ENCODE results near the gene AIG1.
A peak's percentile ranks its signal among the peaks of the same experiment; 100 is the strongest.

Gene AIG1

GRCh38 chr6:143222801-143223231 lies 162.1 kb downstream of the AIG1 start:
- POLR2A ChIA-PET, result no interaction called here
- Histone ChIP-seq H3K4me3 (ENCODE audit: control insufficient read depth in 1 of 7, extremely low read depth in 1 of 7, insufficient read depth in 4 of 7, low read depth in 2 of 7, low read length in 6 of 7) (no peak overlapping the region), H3K36me3 (ENCODE audit: control insufficient read depth in 4 of 4, insufficient read depth in 4 of 4, low read length in 3 of 4) (no peaks in the 10 kb centered on the region), H3K4me1 (ENCODE audit: control extremely low read depth in 1 of 4, control insufficient read depth in 4 of 4, insufficient read depth in 4 of 4, low read length in 3 of 4) (no peaks in the 10 kb centered on the region), H3K27me3 (replicated peaks in 2 of 5; ENCODE audit: control insufficient read depth in 4 of 5, insufficient read depth in 5 of 5, low read length in 4 of 5) (no peaks in the 10 kb centered on the region), H3K9me3 (ENCODE audit: control extremely low read depth in 1 of 5, control insufficient read depth in 4 of 5, insufficient read depth in 2 of 5, low read depth in 1 of 5, low read length in 4 of 5) (no peaks in the 10 kb centered on the region), H3K27ac (ENCODE audit: insufficient read depth in 1 of 2, low read depth in 1 of 2, low read length in 2 of 2, poor library complexity in 1 of 2, severe bottlenecking in 2 of 2) (no peak overlapping the region)
- CTCF ChIA-PET, result no interaction called here
- 92% methylated on average over 2 of the region's 2 CpGs for WGBS (ENCODE audit: insufficient coverage)
- DNase-seq, result no peak

- DNase-seq, result no peak
- Histone ChIP-seq H3K9me3 (ENCODE audit: control extremely low read depth in 1 of 5, control insufficient read depth in 4 of 5, insufficient read depth in 2 of 5, low read depth in 1 of 5, low read length in 4 of 5) (no peaks in the 10 kb centered on the region), H3K4me3 (ENCODE audit: control insufficient read depth in 1 of 7, extremely low read depth in 1 of 7, insufficient read depth in 4 of 7, low read depth in 2 of 7, low read length in 6 of 7) (no peak overlapping the region), H3K36me3 (ENCODE audit: control insufficient read depth in 4 of 4, insufficient read depth in 4 of 4, low read length in 3 of 4) (no peaks in the 10 kb centered on the region), H3K27me3 (replicated peaks in 2 of 5; ENCODE audit: control insufficient read depth in 4 of 5, insufficient read depth in 5 of 5, low read length in 4 of 5) (no peaks in the 10 kb centered on the region), H3K4me1 (ENCODE audit: control extremely low read depth in 1 of 4, control insufficient read depth in 4 of 4, insufficient read depth in 4 of 4, low read length in 3 of 4) (no peaks in the 10 kb centered on the region), H3K27ac (ENCODE audit: insufficient read depth in 1 of 2, low read depth in 1 of 2, low read length in 2 of 2, poor library complexity in 1 of 2, severe bottlenecking in 2 of 2) (no peak overlapping the region)
- 94% methylated on average over 8 of the region's 8 CpGs for WGBS (ENCODE audit: insufficient coverage)
- POLR2A ChIA-PET, result no interaction called here
- CTCF ChIA-PET, result no interaction called here
These were observed 163.2 kb downstream of the AIG1 start for GRCh38 chr6:143223895-143224294.

DNA sequence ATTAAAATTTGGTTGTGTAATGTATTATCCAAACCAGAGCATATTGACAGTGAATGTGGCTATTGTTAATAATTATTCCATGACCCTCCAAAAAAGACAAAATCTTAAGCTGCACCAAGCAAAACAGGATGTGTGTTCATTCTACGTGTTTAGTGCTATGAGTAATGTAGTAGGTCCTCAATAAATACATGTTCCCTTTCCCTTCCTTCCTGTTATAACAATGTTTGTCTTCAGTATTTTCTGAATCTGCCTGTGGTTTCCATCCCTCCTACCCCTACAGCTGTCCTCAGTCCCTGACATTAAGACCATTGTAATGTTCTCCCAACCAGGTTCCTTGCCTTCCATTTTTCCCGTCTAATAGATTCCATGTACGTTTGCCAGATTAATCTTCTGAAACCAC lies 163.8 kb downstream of the AIG1 start:
- 95% methylated on average over 2 of the region's 3 CpGs for WGBS (ENCODE audit: insufficient coverage)
- no peak overlapping the region for H3K4me3 ChIP-seq (ENCODE audit: control insufficient read depth in 1 of 7, extremely low read depth in 1 of 7, insufficient read depth in 4 of 7, low read depth in 2 of 7, low read length in 6 of 7)
- no peaks in the 10 kb centered on the region for H3K9me3 ChIP-seq (ENCODE audit: control extremely low read depth in 1 of 5, control insufficient read depth in 4 of 5, insufficient read depth in 2 of 5, low read depth in 1 of 5, low read length in 4 of 5)
- H3K27ac ChIP-seq (ENCODE audit: insufficient read depth in 1 of 2, low read depth in 1 of 2, low read length in 2 of 2, poor library complexity in 1 of 2, severe bottlenecking in 2 of 2), result no peak overlapping the region
- no peaks in the 10 kb centered on the region for H3K4me1 ChIP-seq (ENCODE audit: control extremely low read depth in 1 of 4, control insufficient read depth in 4 of 4, insufficient read depth in 4 of 4, low read length in 3 of 4)
- CTCF ChIA-PET, result no interaction called here
- POLR2A ChIA-PET, result no interaction called here
- H3K36me3 ChIP-seq (ENCODE audit: control insufficient read depth in 4 of 4, insufficient read depth in 4 of 4, low read length in 3 of 4), result no peaks in the 10 kb centered on the region
- no peak for DNase-seq
- no peaks in the 10 kb centered on the region for H3K27me3 ChIP-seq (replicated peaks in 2 of 5; ENCODE audit: control insufficient read depth in 4 of 5, insufficient read depth in 5 of 5, low read length in 4 of 5)

- Histone ChIP-seq H3K36me3 (ENCODE audit: control insufficient read depth in 4 of 4, insufficient read depth in 4 of 4, low read length in 3 of 4) (no peaks in the 10 kb centered on the region), H3K27me3 (replicated peaks in 2 of 5; ENCODE audit: control insufficient read depth in 4 of 5, insufficient read depth in 5 of 5, low read length in 4 of 5) (no peaks in the 10 kb centered on the region), H3K27ac (ENCODE audit: insufficient read depth in 1 of 2, low read depth in 1 of 2, low read length in 2 of 2, poor library complexity in 1 of 2, severe bottlenecking in 2 of 2) (no peak overlapping the region), H3K9me3 (ENCODE audit: control extremely low read depth in 1 of 5, control insufficient read depth in 4 of 5, insufficient read depth in 2 of 5, low read depth in 1 of 5, low read length in 4 of 5) (no peaks in the 10 kb centered on the region), H3K4me3 (ENCODE audit: control insufficient read depth in 1 of 7, extremely low read depth in 1 of 7, insufficient read depth in 4 of 7, low read depth in 2 of 7, low read length in 6 of 7) (no peak overlapping the region), H3K4me1 (ENCODE audit: control extremely low read depth in 1 of 4, control insufficient read depth in 4 of 4, insufficient read depth in 4 of 4, low read length in 3 of 4) (no peaks in the 10 kb centered on the region)
- ChIA-PET CTCF (interaction anchor here (0.6 kb wide), 1 partner anchor 660 kb away, joined by 3 read pairs; no protein-coding TSS in a partner anchor), POLR2A (no interaction called here)
- no peak for DNase-seq
- WGBS (ENCODE audit: insufficient coverage), result 100% methylated on average over 1 of the region's 2 CpGs
These were observed 165.2 kb downstream of the AIG1 start for GRCh38 chr6:143225929-143226328.

DNA sequence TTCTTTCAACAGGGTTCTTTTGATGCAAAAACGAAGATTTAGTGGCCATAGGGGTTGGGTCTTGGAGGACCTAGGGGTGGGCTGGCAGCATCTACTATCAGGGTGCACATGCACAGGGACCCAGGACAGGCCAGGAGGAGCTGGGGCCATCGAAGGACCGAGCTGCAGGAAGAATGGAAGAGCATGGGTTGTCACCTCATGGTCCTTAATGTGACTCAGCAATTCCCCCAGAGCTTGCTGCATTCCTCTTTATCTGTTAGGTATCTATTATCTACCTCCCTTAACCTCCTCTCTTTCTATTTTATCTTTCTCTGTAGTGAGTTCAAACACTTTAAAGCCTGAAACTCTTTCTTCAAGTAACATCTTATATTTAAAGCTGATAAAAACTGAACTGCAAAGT lies 167.0 kb downstream of the AIG1 start:
- H3K4me1 ChIP-seq (ENCODE audit: control extremely low read depth in 1 of 4, control insufficient read depth in 4 of 4, insufficient read depth in 4 of 4, low read length in 3 of 4), result no peaks in the 10 kb centered on the region
- H3K36me3 ChIP-seq (ENCODE audit: control insufficient read depth in 4 of 4, insufficient read depth in 4 of 4, low read length in 3 of 4), result no peaks in the 10 kb centered on the region
- ChIA-PET POLR2A (no interaction called here), CTCF (interaction anchor here (1.6 kb wide), 1 partner anchor 200 kb away, joined by 4 read pairs; no protein-coding TSS in a partner anchor)
- no peak for DNase-seq
- no peaks in the 10 kb centered on the region for H3K27me3 ChIP-seq (replicated peaks in 2 of 5; ENCODE audit: control insufficient read depth in 4 of 5, insufficient read depth in 5 of 5, low read length in 4 of 5)
- no peak overlapping the region for H3K27ac ChIP-seq (ENCODE audit: insufficient read depth in 1 of 2, low read depth in 1 of 2, low read length in 2 of 2, poor library complexity in 1 of 2, severe bottlenecking in 2 of 2)
- WGBS (ENCODE audit: insufficient coverage), result 95% methylated on average over 3 of the region's 3 CpGs
- no peaks in the 10 kb centered on the region for H3K9me3 ChIP-seq (ENCODE audit: control extremely low read depth in 1 of 5, control insufficient read depth in 4 of 5, insufficient read depth in 2 of 5, low read depth in 1 of 5, low read length in 4 of 5)
- no peak overlapping the region for H3K4me3 ChIP-seq (ENCODE audit: control insufficient read depth in 1 of 7, extremely low read depth in 1 of 7, insufficient read depth in 4 of 7, low read depth in 2 of 7, low read length in 6 of 7)

DNA sequence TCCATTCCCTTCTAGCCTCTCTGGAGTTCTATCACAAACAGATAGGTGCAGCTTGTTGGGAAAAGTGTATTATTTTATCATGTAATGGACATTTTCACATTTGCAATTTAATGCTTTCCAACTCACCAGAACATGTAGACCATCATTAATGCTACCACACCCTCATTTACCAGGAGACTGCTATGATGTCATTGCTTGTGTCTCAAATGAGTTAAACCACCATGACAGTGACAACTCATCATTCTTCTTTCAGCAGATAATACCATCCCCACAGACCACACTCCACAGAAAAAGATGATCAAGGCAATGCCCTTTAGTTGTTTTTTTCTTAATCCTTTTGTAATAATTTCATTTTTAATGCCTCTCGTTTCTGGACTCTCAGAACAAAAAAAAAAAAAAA lies 168.7 kb downstream of the AIG1 start:
- WGBS (ENCODE audit: insufficient coverage), result no CpG with 5 or more reads among the region's 1 CpG
- CTCF ChIA-PET, result no interaction called here
- POLR2A ChIA-PET, result no interaction called here

GRCh38 chr6:143232849-143233248 lies 172.2 kb downstream of the AIG1 start:
- DNase-seq, result peak; percentile 38 to 64 (median 59)

More for the DNA sequence above, 168.7 kb downstream of the AIG1 start:
- H3K4me3 ChIP-seq (ENCODE audit: control insufficient read depth in 1 of 7, extremely low read depth in 1 of 7, insufficient read depth in 4 of 7, low read depth in 2 of 7, low read length in 6 of 7), result no peak overlapping the region
- H3K9me3 ChIP-seq (ENCODE audit: control extremely low read depth in 1 of 5, control insufficient read depth in 4 of 5, insufficient read depth in 2 of 5, low read depth in 1 of 5, low read length in 4 of 5), result no peaks in the 10 kb centered on the region
- no peak overlapping the region for H3K27ac ChIP-seq (ENCODE audit: insufficient read depth in 1 of 2, low read depth in 1 of 2, low read length in 2 of 2, poor library complexity in 1 of 2, severe bottlenecking in 2 of 2)
- H3K36me3 ChIP-seq (ENCODE audit: control insufficient read depth in 4 of 4, insufficient read depth in 4 of 4, low read length in 3 of 4), result no peaks in the 10 kb centered on the region
- H3K27me3 ChIP-seq (replicated peaks in 2 of 5; ENCODE audit: control insufficient read depth in 4 of 5, insufficient read depth in 5 of 5, low read length in 4 of 5), result no peaks in the 10 kb centered on the region
- H3K4me1 ChIP-seq (ENCODE audit: control extremely low read depth in 1 of 4, control insufficient read depth in 4 of 4, insufficient read depth in 4 of 4, low read length in 3 of 4), result no peaks in the 10 kb centered on the region
- DNase-seq, result no peak

More at GRCh38 chr6:143232849-143233248, 172.2 kb downstream of the AIG1 start:
- Histone ChIP-seq H3K9me3 (ENCODE audit: control extremely low read depth in 1 of 5, control insufficient read depth in 4 of 5, insufficient read depth in 2 of 5, low read depth in 1 of 5, low read length in 4 of 5) (no peaks in the 10 kb centered on the region), H3K27me3 (replicated peaks in 2 of 5; ENCODE audit: control insufficient read depth in 4 of 5, insufficient read depth in 5 of 5, low read length in 4 of 5) (no peaks in the 10 kb centered on the region), H3K4me1 (ENCODE audit: control extremely low read depth in 1 of 4, control insufficient read depth in 4 of 4, insufficient read depth in 4 of 4, low read length in 3 of 4) (no peaks in the 10 kb centered on the region), H3K36me3 (ENCODE audit: control insufficient read depth in 4 of 4, insufficient read depth in 4 of 4, low read length in 3 of 4) (no peaks in the 10 kb centered on the region), H3K27ac (ENCODE audit: insufficient read depth in 1 of 2, low read depth in 1 of 2, low read length in 2 of 2, poor library complexity in 1 of 2, severe bottlenecking in 2 of 2) (no peak overlapping the region), H3K4me3 (ENCODE audit: control insufficient read depth in 1 of 7, extremely low read depth in 1 of 7, insufficient read depth in 4 of 7, low read depth in 2 of 7, low read length in 6 of 7) (no peak overlapping the region)
- ChIA-PET POLR2A (no interaction called here), CTCF (interaction anchor here (0.6 to 3.6 kb wide), 6 partner anchors 128 to 350 kb away, joined by 3 to 23 read pairs (median 4); no protein-coding TSS in a partner anchor)
- WGBS (ENCODE audit: insufficient coverage), result 83% methylated on average over 2 of the region's 4 CpGs

Measured in common myeloid progenitor, CD34-positive (primary cell).